Activated CD8-positive, alpha-beta memory T cell treated with anti-CD3 and anti-CD28 coated beads for 36 hours (primary cell): ENCODE data around the gene CCDC148. TPM values are rescaled to one million over a fixed set of nuclear protein-coding genes. Genes with fewer than 3 reads are reported as not detected.

ENCODE experiments used
- CTCF ChIA-PET: fragments of 350-600 bp; sonication (Branson Sonifier 250); formaldehyde crosslinking; loops from one replicate; lab custom pipeline; 2021; ENCODE audit warnings: antibody characterized with exemption; lab: Charles Lee
- POLR2A ChIA-PET: fragments of 350-600 bp; sonication (Branson Sonifier 250); formaldehyde crosslinking; loops from one replicate; lab custom pipeline; 2021; ENCODE audit warnings: antibody characterized with exemption; lab: Charles Lee
- total RNA-seq, 2 experiments: library from RNA; stranded (reverse); gene quantifications; one replicate each; pipeline ENCODE4 v1.2.3, GENCODE V29; 2021

The CCDC148 gene
- total RNA-seq, 2 experiments from 2014 or later = not detected

DNA sequence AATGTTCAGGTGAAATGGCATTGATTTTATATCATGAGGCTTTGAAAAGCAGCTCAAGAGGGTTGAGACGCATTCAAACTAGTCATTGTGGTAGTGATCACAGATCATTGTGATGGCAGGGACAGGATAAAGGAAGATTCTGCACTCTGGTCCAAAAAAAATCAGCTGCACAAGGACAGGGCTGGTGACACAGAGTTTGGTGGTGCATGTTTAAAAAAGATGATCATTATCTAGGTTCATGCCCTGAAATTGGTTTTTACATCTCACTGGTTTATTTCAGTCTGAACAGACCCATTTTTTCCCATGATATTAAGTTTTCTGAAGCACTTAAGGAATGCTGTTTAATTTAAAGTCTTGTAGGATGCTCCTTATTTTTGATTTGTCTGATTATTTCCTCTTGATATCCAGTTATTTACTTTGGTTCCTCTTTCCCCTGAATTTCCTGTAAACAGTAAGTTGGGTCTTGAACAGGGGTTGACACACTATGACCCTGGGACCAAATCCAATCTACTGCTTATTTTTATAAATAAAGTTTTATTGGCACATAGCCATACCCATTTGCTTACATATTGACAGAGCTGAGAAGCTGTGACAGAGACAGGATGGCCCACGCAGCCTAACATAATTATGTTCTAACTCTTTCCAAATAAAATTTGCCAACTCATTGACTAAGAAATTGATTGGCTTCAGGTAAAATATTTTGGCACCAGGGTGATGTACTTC, 256.5 kb downstream of the CCDC148 start:
- POLR2A ChIA-PET = no interaction called here
- CTCF ChIA-PET = no interaction called here

DNA sequence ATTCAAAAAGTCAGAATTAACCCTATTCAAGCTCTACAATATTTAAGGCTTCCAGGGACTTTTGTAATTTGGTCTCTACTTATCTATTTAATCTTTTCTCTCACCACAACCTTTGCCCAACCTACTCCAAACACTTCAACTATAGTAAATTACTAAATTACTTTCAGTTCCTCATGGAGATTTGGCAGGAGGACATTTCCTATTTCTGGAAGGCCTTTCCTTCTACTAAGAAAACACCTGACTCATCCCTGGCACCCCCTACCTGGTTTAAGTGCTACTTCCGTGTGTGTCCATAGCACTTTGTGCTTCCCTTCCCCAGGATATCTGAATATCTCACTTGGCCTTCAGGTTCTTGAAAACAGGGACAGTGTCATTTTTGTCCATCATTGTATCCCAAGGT, 258.6 kb downstream of the CCDC148 start:
- POLR2A ChIA-PET = no interaction called here

DNA sequence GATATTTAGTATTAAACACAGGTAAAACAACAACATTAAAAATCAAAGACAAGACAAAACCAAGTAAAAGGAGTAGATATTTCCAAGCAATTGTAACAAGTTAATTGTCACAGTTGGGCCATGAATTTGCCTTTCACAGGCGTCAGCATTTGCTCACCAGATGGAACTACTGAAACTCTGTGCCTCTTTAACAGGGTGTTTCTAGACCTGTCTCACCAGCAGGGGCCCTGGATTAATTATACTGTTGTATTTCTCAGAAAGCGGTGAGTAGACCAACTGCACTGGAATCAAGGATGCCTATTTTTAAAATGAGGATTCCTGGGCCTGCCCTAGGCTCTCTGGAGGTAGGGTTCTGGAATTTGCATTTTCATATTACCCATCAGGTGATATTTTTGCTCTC, 262.3 kb downstream of the CCDC148 start:
- POLR2A ChIA-PET = no interaction called here
- CTCF ChIA-PET = no interaction called here

More for the DNA sequence above, 258.6 kb downstream of the CCDC148 start:
- CTCF ChIA-PET = no interaction called here

DNA sequence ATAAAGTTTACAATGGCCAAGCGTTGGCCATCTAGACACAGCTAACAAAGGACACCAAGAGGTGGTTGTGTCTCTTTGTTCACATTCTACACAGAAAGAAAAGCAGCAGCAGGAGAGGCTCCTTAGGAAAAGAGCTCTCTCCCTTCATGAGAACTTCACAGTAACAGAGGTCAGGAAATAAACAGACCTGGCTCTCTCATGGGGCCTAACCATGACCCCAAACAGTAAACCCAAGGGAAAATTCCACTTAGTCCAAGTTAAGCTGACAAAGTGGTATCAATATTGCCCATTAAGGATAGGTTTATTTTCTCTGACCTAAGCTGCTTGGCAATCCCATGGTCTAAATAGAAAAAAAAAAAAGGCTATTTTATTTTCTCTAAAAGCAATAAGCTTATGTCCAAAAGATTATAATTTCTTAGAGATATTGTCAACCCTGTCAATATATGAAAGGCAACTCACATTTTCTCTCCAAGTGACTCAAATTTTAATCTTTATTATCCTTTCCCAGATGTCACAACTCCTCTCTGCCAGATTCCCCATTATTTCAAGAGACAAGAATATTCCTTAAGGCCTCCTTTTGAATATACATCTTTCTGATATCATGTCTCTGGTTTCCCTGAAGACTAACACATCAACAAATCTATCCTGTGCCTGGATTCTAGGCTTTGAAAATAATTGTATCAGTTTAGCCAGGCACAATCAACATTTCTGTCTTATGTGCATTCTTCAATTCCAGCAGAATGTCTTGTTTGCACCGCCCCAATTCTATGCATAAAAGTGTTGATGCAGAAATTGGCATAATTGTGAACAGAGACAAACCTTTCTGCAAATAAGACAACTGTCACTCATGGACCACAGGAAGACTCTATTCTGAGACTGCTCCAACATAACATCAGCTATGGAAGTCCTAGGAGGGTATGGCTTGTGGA, 263.8 kb downstream of the CCDC148 start:
- POLR2A ChIA-PET = no interaction called here
- CTCF ChIA-PET = no interaction called here

DNA sequence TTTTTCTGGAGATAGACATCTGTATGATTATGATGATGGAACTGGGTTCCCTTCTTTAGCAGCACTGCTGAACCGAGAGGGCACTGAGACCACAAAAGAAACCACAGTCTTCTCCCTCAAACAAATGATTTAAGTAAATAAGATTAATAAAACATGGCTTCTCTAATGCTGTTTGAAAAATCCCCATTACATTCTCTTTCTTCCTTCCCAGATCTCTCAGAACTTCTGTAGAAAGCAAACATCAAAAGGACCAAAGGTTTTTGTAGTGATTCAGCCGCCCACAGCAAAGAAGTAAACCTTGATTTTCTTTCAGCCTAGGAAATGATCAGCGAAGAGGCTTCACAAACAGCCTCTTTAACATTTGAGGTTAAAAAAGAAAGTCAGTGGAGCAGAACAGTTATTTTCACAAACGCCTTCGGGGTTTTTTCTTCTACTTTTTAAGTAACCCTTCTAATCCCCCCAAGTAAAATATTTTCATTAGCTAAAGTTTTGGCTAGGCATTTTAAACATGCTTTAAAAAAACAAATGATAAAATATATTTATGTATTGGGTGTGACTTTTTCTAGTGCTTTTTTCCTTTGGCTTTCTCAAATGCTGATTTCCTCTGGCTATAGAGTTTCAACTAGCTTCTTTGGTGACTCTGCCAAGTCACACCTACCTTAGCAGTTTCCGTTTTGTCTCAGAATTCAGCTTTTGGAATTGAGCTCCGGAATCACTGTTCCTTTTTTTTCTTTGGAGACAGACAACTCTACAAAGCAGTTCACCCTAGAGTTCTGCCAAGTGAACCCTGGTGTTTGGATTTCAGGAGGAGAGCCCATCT, 265.3 kb downstream of the CCDC148 start:
- ChIA-PET POLR2A (no interaction called here), CTCF (no interaction called here)

DNA sequence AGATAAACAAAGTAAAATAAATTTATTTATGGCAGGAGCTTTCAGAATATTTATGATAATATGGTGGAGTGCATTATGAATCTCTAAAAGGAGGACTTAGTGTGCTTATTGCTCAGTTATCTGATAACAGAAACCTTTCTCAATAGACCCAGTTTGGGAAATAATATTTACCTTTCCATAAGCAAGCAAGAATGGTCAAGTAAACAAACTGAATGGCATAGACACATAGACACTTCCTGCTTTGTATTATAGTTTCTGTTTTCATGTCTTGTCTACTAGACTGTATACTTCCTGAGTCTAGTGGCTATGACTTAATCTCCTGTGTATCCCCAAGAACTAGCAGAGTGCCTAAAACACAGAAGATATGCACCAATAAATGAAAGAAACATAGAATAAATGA, 267.0 kb downstream of the CCDC148 start:
- POLR2A ChIA-PET = no interaction called here
- CTCF ChIA-PET = no interaction called here

DNA sequence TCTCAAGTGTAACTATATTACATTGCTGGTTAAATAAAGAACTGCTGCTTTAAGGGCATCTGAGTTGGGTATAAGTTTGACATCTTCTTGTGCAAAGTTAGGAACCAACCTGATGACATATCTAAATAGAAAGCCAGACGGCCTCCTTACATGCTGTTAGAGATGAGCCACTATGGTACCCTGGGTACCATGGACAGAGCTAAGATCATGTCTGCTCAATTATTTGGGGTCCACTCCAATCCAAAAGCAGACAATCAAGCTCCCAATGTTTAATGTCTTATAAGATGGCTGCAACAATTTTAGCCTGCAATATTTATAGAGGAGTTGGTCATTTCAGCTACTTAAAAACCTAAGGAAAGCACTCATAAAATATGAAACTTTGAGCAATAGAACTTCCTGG, 268.6 kb downstream of the CCDC148 start:
- ChIA-PET CTCF (no interaction called here), POLR2A (no interaction called here)

DNA sequence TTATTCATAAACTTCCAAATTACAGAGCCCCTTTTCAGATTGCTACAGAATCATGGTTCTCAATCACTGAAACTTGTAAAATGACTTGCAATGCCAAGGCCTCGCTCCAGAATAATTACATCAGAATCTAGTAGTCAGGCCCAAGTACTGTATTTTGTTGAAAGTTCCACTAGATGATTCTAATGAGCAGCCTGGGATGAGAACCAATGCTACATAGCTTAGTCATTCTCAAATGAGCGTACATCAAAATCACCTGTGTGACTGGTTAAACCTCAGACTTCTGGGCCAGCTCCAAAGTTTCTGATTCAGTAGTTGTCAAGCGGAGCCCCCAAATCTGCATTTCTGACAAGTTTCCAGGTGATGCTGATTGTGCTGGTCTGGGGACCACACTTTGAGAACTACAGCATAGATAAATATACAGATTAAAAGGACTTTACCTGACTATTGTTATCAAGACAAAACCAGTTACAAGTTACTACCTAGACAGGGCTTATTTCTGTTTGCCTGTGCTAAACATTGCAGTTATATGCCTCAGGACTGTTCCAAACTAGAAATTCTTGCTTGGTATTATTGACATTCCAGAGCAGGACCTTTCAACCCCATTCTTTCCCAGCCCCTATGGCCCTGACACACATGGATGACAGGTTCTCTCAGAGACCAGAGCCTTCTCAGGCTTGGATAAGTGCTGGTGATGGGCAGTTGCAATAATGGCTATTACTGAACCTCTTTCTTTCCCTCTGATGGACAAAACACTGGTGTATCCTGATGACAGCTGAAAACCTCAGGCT, 271.8 kb downstream of the CCDC148 start:
- CTCF ChIA-PET = no interaction called here

DNA sequence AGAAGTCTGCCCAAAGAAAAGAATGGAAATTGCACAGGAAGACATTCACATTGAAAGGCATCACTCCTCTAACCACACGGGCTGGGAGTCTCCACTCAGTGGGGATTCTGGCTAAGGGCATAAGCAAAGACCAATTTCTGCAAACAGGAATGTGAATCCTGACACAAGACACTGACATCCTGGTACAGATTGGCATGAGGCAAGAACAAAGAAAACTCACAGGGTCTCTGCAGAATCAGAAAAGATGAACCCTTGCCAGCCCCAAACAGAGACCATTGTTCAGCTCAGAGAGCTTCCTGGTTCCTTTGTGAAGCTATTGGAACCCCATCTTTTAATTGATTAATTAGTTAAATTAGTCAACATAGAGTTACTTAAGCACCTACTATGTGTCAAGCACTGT, 272.6 kb downstream of the CCDC148 start:
- ChIA-PET POLR2A (no interaction called here), CTCF (no interaction called here)

More for the DNA sequence above, 271.8 kb downstream of the CCDC148 start:
- POLR2A ChIA-PET = no interaction called here

DNA sequence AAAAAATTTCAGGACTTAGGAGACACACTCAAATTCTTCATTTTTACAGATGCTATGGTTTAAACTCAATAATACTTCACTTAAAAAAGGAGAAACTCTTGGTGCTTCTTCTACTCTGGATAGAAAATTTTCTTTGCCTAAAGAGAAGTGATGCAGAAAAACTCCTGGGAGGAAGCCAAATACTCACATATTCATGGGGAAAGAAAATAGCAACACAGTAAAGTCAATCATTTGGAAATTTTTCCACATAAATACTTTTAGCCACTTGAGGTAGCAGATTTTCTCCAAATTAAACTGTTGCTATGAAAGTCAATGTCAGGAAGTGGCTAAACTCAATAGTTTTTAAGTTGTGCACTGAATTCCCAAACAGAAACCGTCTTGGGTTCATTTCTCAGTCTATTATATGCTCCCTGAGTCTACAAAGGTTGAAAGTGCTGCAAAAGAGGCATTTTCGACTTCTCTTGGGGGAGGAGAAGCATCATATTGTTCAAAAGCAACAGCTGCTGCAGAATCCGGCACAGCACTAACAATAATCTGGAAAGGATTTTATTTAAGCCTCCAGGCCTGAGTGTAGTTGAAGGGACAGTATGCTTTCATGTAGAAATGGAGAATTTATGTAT, 273.8 kb downstream of the CCDC148 start:
- POLR2A ChIA-PET = no interaction called here
- CTCF ChIA-PET = no interaction called here

DNA sequence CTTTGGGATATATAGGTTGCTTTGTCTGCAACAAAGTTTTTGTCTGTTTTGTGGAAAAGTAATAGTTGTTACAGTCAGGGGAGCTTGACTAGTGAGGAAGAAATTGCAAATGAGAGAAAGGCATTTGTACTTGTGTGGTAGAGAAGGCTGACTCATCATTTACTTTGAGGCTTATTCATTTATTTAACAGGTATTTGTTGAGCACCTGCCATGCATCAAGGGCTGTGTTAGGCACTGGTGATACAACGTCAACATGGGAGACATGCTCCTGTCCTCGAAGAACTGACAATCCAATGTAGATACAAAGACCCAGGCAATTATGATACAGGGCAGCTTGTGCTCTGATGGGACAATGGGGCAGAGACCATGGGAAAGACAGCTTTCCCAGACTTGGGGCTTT, 275.4 kb downstream of the CCDC148 start:
- CTCF ChIA-PET = no interaction called here

DNA sequence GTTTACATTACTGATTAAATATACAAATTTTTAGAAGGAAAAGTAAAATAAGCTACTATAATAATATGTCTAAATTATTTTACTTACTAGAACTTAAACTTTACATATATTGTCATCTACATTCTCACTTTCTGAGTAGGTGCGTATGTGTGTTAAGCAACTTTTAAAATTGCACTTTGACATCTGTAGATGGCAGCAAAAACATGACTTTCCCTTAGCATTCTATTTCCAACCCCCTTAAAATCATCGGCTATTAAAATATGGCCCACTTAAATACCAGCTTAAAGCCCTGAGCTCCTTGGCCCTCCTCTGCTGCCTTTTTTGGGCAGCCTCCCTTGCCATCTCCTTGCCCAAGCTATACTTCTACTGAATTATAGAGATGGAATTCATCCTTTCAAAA, 276.9 kb downstream of the CCDC148 start:
- POLR2A ChIA-PET = no interaction called here
- CTCF ChIA-PET = interaction anchor here (0.8 kb wide), 1 partner anchor 576 kb away, joined by 3 read pairs; no protein-coding TSS in a partner anchor

More for the DNA sequence above, 275.4 kb downstream of the CCDC148 start:
- POLR2A ChIA-PET = no interaction called here

DNA sequence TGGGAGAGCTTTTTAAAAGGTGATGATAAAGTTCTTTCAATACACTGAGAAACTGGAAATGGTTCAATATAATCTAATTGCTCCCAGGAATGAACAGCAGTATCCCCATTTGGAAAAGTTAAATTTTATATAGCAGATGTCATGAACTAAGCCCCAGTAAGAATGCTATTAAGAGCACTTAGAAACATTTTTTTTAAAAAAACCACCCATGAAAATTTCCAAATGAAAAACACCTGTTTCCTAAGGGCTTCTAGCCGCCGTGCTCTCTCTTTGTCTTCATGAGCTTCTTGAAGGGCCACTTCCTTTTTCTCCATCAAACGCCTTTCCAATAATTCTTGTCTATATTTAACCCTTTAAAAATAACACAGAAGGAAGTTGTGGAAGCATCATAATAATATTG, 277.9 kb downstream of the CCDC148 start:
- ChIA-PET POLR2A (no interaction called here), CTCF (no interaction called here)

DNA sequence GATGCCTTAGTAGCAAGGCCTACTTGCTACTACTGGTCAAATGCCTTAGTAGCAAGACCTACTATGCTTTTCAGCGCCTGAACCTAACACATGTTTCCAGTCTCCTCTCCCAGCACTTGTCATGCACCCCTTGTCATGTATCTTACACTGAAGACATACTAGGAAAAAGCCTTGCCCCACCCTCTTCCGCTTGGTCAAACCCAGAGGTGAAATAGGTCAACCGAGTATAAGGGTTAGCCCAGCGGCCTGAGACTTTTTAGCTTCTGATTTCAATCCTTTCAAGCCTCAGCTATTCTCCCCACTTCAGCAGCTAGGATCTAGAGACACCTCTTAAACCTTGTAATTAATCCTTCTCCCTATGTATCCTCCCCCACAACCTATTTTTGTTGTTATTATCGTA, 281.6 kb downstream of the CCDC148 start:
- ChIA-PET CTCF (no interaction called here), POLR2A (no interaction called here)

DNA sequence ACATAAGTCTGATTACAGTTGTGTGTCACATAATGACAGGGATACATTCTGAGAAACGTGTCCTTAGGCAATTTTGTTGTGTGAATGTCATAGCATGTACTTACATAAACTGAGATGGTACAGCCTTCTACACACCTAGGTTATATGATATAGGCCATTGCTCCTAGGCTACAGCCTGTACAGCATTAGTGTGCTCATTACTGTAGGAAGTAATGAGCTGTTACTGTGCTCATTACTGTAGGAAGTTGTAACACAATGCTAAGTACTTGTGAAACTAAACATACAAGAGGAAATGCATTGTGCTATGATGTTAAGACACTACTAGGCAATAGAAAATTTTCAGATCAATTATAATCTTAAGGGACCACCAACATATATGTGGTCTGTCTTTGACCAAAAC, 282.1 kb downstream of the CCDC148 start:
- ChIA-PET CTCF (no interaction called here), POLR2A (no interaction called here)

DNA sequence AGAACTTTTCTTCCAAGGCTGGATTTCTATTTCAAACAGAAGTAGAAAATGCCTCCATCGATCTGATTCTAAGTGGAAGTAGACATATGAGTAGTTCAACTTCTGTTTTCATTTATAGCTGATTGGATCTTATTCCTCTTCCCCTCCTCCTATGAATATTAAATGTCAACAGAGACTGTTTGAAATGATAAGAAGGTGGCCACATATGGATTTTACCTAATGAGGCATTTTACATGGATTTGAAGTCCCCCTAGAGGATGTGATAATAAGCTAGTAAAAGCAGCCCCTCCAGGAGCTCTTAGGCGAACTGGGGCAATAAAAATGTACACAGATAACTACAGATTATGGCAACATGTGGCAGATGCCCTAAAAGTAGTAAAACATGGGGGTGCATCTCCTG, 283.8 kb downstream of the CCDC148 start:
- CTCF ChIA-PET = no interaction called here
- POLR2A ChIA-PET = no interaction called here

DNA sequence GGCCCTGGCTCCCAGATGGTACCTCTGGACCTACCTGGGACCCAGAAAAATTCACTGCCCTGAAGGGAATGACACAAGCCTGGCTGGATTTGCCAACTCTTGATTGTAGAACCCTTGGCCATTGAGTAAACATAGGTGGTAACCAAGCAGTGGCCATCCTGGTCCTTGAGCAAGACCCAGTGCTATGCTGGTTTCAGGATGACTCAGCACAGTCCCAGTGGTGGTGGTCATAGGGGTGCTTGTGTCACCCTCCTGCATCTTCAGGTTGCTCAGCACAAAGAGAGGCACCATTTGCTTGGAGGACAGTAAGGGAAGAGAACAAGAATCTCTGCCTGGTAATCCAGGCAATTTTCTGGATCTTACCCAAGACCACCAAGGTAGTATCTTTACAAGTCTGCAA, 302.0 kb downstream of the CCDC148 start:
- CTCF ChIA-PET = no interaction called here
- POLR2A ChIA-PET = no interaction called here

DNA sequence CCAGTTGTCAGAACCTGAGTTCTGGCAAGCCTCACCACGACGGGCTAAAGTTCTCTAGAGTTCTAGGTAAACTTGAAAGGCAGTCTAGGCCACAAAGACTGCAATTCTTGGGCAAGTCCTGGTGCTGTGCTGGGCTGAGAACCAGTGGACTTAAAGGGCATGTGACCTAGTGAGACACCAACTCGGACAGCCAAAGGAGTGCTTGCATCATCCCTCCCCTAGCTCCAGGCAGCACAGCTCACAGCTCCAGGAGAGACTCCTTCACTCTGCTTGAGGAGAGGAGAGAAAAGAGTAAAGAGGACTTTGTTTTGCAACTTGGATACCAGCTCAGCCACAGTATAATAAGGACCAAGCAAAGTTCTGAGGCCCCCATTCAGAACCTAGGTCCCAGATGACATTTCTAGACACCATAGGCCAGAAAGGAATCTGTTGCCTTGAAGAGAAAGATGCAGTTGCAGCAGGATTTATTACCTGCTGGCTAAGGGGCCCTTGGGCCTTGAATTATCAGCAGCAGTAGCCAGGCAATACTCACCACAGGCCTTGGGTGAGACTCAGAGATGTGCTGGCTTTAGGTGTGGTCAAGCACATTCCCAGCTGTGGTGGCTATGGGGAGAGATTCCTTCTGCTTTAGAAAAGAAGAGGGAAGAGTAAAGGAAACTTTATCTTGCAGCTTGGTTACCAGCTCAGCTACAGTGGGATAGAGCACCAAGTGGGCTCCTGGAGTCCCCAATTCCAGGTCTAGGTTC, 303.1 kb downstream of the CCDC148 start:
- ChIA-PET CTCF (no interaction called here), POLR2A (no interaction called here)
